Tongue (tissue), 2 donors: ENCODE results near the gene MYO1B. TPM values are rescaled to one million over a fixed set of nuclear protein-coding genes. Genes with fewer than 3 reads are reported as not detected.

Experiments used
- DNase-seq: peaks from one replicate; pipeline ENCODE4 v3.0.0-alpha.2; 2015
- total RNA-seq: library from RNA; depleted of rRNA; stranded (reverse); fragments of >200 nt; gene quantifications from one replicate; pipeline ENCODE4 v1.2.3, GENCODE V29; 2014

Gene MYO1B
- total RNA-seq, 1 donor from 2014 or later, result 138 TPM

DNA sequence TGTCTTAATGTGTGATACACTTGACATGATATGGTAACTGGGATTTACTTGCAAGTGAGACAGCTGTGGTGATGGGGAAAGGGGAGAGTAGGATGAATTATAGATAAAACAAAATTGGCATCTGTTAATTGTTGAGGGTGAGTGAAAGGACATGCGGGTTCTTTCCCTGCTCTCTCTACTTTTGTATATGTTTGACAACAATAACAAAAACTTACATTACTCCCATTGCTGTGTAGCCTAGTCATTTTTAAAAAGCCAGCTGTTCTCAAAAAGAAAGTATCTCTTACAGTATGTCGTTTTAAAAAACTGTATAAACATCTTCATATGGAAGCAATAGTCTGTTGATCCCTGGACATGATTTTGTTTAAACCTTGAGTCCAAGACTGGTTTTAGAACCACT lies 117.6 kb downstream of the MYO1B start:
- DNase-seq, result no peak

DNA sequence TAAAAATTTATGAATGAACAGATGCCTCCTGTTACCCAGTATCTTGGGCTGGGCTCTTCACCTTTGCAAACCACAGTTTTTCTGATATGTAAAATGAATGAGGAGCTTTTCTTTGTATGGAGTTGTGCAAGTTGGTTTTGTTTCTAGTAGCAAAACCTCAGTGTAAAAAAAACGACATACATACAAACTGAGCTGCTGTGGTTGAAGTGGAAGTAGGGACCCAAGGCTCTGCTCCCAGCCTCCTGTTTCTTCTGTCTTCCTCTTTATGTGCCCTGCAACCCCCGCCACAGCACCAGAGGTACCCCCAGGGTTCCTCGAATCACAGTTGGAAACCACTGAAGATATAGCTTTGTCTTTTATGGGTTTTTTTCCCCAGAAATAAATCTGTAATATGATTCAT lies 118.1 kb downstream of the MYO1B start:
- DNase-seq, result no peak

GRCh38 chr2:191365089-191365488 lies 119.9 kb downstream of the MYO1B start:
- no peak for DNase-seq

DNA sequence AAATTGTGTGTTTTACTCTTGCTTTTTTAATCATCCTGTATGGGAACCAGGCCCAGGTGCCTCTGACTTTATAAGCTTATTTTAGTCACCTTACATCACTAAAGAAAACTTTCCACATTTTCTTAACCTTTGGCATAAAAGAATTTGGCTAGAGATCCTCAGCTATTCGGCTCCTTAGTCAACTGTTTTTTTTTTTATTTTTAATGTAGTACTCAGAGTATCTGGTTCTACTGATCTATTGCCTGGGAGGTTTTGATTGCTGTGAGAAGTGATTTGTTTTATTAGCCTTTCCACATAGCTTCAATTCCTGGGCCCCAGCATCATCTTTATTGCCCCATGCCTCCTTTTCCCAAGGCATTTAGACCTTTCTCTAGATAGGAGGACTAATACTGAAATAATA lies 121.0 kb downstream of the MYO1B start:
- DNase-seq, result no peak

DNA sequence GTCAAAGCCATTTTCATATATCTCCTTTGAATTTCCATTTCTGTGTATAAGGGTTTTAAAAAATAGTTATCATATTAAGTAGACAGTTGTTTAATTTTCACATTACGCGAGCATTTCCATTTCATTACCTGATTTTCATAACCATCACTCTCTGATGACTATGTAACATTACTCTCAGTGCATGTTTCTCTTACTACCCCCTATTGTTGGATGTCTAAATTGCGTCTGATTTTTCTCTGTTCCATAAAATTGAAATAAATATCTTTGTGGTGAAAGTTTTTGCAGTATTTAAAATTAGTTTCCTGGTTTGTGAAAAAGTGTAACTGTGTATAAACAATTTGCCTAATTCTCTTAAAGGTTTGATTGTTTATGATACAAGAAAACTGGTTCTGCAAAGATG lies 123.8 kb downstream of the MYO1B start:
- DNase-seq, result no peak

DNA sequence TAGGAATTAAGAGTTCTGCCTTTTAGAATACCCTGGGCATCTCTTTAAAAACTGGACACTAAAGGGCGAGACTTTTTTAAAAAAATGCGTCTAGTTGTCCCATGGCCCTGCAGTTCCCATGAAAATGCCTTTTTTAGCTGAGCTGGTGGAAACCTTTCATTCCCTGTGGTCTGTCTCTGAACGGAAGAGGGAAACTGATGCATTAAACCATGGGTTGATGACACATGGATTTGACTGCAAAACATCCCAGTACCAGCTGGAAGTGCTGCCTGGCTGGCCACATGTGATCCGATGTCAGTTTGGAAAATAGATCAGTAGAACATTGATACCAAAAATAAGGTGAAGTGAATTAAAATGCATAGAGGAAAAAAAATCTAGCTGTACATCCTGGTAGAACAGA lies 129.2 kb downstream of the MYO1B start:
- DNase-seq, result no peak

GRCh38 chr2:191374939-191375338 lies 129.7 kb downstream of the MYO1B start:
- no peak for DNase-seq

GRCh38 chr2:191376981-191377629 lies 131.9 kb downstream of the MYO1B start:
- peak; percentile 40 for DNase-seq

GRCh38 chr2:191379375-191379774 lies 134.2 kb downstream of the MYO1B start:
- DNase-seq, result no peak

DNA sequence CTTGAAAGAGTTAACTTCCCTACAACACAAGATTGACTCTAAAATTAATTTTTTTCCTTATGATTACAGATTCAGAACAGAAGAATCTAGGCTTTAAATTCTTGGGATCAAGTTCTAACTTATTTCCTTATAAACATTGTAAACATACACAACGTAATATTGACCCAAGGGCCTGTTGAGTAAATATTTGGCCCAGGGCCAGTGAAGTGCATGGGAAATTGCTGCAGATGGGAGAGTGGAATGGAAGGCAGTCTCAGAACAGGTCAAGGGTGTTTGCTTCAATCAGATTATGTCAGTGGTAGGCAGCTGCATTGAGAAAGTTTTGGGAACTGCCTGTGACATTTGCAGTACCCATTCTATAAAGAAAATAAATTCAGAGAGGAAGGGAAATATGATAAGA lies 137.6 kb downstream of the MYO1B start:
- peak; percentile 60 for DNase-seq

GRCh38 chr2:191383486-191383885 lies 138.3 kb downstream of the MYO1B start:
- DNase-seq, result no peak

GRCh38 chr2:191384829-191385228 lies 139.6 kb downstream of the MYO1B start:
- no peak for DNase-seq

DNA sequence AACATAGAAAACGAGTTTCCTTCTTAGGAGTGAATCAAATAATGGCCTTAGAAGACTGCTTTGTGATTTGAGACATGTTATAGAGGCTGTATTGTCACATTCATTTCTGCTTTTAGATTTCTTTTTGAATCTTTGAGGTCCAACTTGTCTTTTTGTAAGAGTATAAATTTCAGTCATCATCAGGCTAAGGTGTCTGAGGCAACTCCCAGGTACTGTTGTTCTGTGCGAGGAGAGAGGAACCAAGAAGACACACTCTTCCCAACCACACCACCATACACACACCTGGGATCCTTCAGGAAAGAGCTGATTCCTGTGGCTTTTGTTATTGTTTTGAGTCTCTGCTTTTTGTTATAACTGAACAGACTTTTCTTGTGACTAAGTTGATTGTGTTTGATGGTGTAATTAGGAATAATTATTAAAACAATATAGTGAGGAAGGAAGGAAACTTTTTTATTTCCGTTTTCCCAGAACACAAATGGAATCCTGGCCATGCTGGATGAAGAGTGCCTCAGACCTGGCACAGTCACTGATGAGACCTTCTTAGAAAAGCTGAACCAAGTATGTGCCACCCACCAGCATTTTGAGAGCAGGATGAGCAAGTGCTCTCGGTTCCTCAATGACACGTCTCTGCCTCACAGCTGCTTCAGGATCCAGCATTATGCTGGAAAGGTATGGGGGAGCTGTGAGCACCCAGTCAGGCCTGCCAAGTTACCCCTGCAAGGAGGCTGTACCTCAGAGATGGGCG lies 140.4 kb downstream of the MYO1B start:
- no peak for DNase-seq

- no peak for DNase-seq
Measured at GRCh38 chr2:191386938-191387536, 141.8 kb downstream of the MYO1B start.

- DNase-seq, result no peak
Measured at GRCh38 chr2:191389288-191389687, 144.1 kb downstream of the MYO1B start.

- no peak for DNase-seq
Measured at GRCh38 chr2:191391171-191391570, 146.0 kb downstream of the MYO1B start.

- no peak for DNase-seq
Measured at GRCh38 chr2:191394043-191394442, 148.8 kb downstream of the MYO1B start.

- no peak for DNase-seq
Measured at GRCh38 chr2:191396794-191397193, 151.6 kb downstream of the MYO1B start.

DNA sequence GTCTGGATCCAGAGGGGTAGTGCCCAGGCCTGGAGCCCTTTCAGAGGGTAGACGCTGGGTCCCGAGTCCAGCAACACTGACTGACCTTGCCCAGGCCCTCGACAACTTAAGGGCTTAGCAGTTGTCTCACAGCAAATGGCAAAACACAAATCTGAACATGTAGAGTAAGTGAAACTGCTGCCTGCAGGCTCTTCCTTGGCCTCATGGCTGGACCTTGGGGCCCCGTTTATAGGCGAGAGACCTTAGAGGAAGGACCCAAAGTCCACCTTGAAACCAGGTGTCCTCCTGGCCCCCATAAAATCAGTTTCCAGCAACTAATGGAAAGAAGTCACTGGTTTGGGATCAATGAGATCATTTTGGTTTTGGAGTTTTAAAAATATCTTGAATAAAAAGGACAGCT lies 154.4 kb downstream of the MYO1B start:
- DNase-seq, result no peak

DNA sequence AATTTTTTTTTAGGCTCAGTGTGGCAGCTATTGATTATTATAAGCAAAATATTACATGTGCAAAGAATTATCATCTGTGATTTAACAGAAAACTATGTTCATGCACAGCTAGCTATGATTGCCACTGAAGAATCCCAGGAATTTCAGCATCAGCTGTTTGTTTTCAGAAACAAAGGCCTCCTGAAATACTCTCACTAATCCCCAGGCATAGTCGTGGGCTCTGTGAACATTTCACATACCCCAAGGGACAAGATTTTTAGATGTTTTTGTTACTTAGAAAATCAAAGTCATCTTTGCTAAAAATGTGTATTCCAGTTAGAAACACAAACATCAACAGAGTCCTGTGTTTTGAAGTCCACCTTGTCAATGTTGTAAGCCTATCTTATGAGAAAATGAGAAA lies 156.1 kb downstream of the MYO1B start:
- peak; percentile 28 for DNase-seq

GRCh38 chr2:191402966-191403565 lies 157.9 kb downstream of the MYO1B start:
- no peak for DNase-seq

DNA sequence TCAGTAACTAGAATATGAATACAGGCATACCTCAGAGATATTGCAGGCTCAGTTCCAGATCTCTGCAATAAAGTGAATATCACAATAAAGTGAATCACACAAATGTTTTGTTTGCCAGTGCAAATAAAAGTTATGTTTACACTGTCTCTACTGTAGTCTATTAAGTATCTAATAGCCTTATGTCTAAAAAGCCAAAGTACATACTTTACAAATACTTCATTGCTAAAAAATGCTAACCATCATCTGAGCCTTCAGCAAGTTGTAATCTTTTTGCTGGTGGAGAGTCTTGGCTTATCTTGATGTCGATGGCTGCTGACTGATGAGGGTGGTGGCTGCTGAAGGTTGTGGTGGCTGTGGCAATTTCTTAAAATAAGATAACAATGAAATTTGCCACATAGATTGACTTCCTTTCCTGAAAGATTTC lies 159.4 kb downstream of the MYO1B start:
- DNase-seq, result no peak

- DNase-seq, result no peak
Measured at GRCh38 chr2:191405546-191405945, 160.3 kb downstream of the MYO1B start.
